BLaER1 (cell line): Measurements from ENCODE around the gene LRRN4.
"Not testable (repeated sequence)": the region's sequence is repeated elsewhere in the genome, so short reads cannot be mapped to it uniquely, and the experiment has no call there.

Source experiments
- H3K27ac ChIP-seq: shearing (Covaris generic); formaldehyde crosslinking; 2 replicates; pipeline ENCODE4 v1.8.1; 2022
- H3K27me3 ChIP-seq: shearing (Covaris generic); formaldehyde crosslinking; 2 replicates; pipeline ENCODE4 v1.8.1; 2022
- H3K36me3 ChIP-seq: shearing (Covaris generic); formaldehyde crosslinking; 2 replicates; pipeline ENCODE4 v1.8.1; 2022
- H3K4me1 ChIP-seq: shearing (Covaris generic); formaldehyde crosslinking; 2 replicates; pipeline ENCODE4 v1.8.1; 2022
- H3K4me2 ChIP-seq: shearing (Covaris generic); formaldehyde crosslinking; 2 replicates; pipeline ENCODE4 v1.8.1; 2022
- H3K4me3 ChIP-seq: shearing (Covaris generic); formaldehyde crosslinking; 2 replicates; pipeline ENCODE4 v1.8.1; 2022
- H3K9ac ChIP-seq: shearing (Covaris generic); formaldehyde crosslinking; 2 replicates; pipeline ENCODE4 v1.8.1; 2022
- H3K9me3 ChIP-seq: shearing (Covaris generic); formaldehyde crosslinking; 2 replicates; pipeline ENCODE4 v1.8.1; 2022
- H4K20me1 ChIP-seq: shearing (Covaris generic); formaldehyde crosslinking; 2 replicates; pipeline ENCODE4 v1.8.1; 2022
- Cebpa-rat ChIP-seq: shearing (Covaris generic); IDR thresholded peaks from 2 replicates; pipeline ENCODE4 v1.8.1; 2022

LRRN4 gene

GRCh38 chr20:6036213-6036612 lies 17.6 kb downstream of the LRRN4 start:
- Histone ChIP-seq H3K36me3 (peaks cover 90% of the 10 kb centered on the region), H4K20me1 (peaks cover 26% of the 10 kb centered on the region), H3K4me3 (no peak overlapping the region), H3K4me2 (no peak overlapping the region), H3K9ac (no peak overlapping the region), H3K27ac (no peak overlapping the region), H3K27me3 (no peaks in the 10 kb centered on the region), H3K4me1 (peaks cover 10% of the 10 kb centered on the region), H3K9me3 (peaks cover 5% of the 10 kb centered on the region; the same call in 1 of the 2 replicates)
- no peak for TF ChIP-seq Cebpa-rat

- H3K9me3 ChIP-seq: no peaks in the 10 kb centered on the region
- no peak overlapping the region for H3K4me3 ChIP-seq
- H3K27ac ChIP-seq: no peak overlapping the region
- H3K9ac ChIP-seq: no peak overlapping the region
- H3K4me1 ChIP-seq: peaks cover 10% of the 10 kb centered on the region
- 0 out of 2 replicates have a peak overlapping the region, but pooled peaks have one; percentile 1 for H3K4me2 ChIP-seq
- peaks cover 83% of the 10 kb centered on the region for H3K36me3 ChIP-seq
- peaks cover 38% of the 10 kb centered on the region for H4K20me1 ChIP-seq
- TF ChIP-seq Cebpa-rat: no peak
- H3K27me3 ChIP-seq: no peaks in the 10 kb centered on the region
These were observed 19.5 kb downstream of the LRRN4 start for GRCh38 chr20:6034134-6034969.

- H3K4me1 ChIP-seq, H3K27me3 ChIP-seq, H3K27ac ChIP-seq, H3K4me2 ChIP-seq, H3K9ac ChIP-seq, H3K4me3 ChIP-seq, H3K9me3 ChIP-seq: not testable (repeated sequence)
- Histone ChIP-seq H4K20me1 (peaks cover 32% of the 10 kb centered on the region), H3K36me3 (peaks cover 76% of the 10 kb centered on the region)
These were observed 21.0 kb downstream of the LRRN4 start for GRCh38 chr20:6032907-6033306.

- no peak overlapping the region for H3K27ac ChIP-seq
- TF ChIP-seq Cebpa-rat: no peak
- H3K4me2 ChIP-seq: no peak overlapping the region
- peaks cover 75% of the 10 kb centered on the region for H3K36me3 ChIP-seq
- H3K4me3 ChIP-seq: no peak overlapping the region
- H3K9me3 ChIP-seq: peaks cover 5% of the 10 kb centered on the region
- H4K20me1 ChIP-seq: peaks cover 38% of the 10 kb centered on the region
- no peak overlapping the region for H3K9ac ChIP-seq
- H3K4me1 ChIP-seq: peaks cover 10% of the 10 kb centered on the region
- H3K27me3 ChIP-seq: no peaks in the 10 kb centered on the region
These were observed 23.3 kb downstream of the LRRN4 start for GRCh38 chr20:6030453-6031080.

GRCh38 chr20:6029538-6029937 lies 24.3 kb downstream of the LRRN4 start:
- H3K36me3 ChIP-seq: peaks cover 78% of the 10 kb centered on the region
- H3K4me3 ChIP-seq: no peak overlapping the region
- peaks cover 16% of the 10 kb centered on the region for H3K9me3 ChIP-seq
- H3K4me2 ChIP-seq: no peak overlapping the region
- H3K4me1 ChIP-seq: peaks cover 7% of the 10 kb centered on the region
- H4K20me1 ChIP-seq: peaks cover 38% of the 10 kb centered on the region
- no peak overlapping the region for H3K9ac ChIP-seq
- TF ChIP-seq Cebpa-rat: no peak
- no peak overlapping the region for H3K27ac ChIP-seq
- no peaks in the 10 kb centered on the region for H3K27me3 ChIP-seq

- TF ChIP-seq Cebpa-rat: no peak
- peaks cover 78% of the 10 kb centered on the region for H3K36me3 ChIP-seq
- peaks cover 38% of the 10 kb centered on the region for H4K20me1 ChIP-seq
- H3K4me1 ChIP-seq: no peaks in the 10 kb centered on the region; the same call in 1 of the 2 replicates
- H3K4me3 ChIP-seq: no peak overlapping the region
- H3K9me3 ChIP-seq: peaks cover 23% of the 10 kb centered on the region
- H3K4me2 ChIP-seq: no peak overlapping the region
- H3K27me3 ChIP-seq: no peaks in the 10 kb centered on the region
- no peak overlapping the region for H3K27ac ChIP-seq
- no peak overlapping the region for H3K9ac ChIP-seq
These were observed 25.0 kb downstream of the LRRN4 start for GRCh38 chr20:6028818-6029217.

- H3K4me3 ChIP-seq: no peak overlapping the region
- no peaks in the 10 kb centered on the region for H3K4me1 ChIP-seq
- no peak overlapping the region for H3K27ac ChIP-seq
- H3K9ac ChIP-seq: no peak overlapping the region
- H4K20me1 ChIP-seq: peaks cover 33% of the 10 kb centered on the region
- no peak for TF ChIP-seq Cebpa-rat
- peaks cover 43% of the 10 kb centered on the region for H3K9me3 ChIP-seq
- no peaks in the 10 kb centered on the region for H3K27me3 ChIP-seq
- H3K4me2 ChIP-seq: no peak overlapping the region
- H3K36me3 ChIP-seq: peaks cover 80% of the 10 kb centered on the region
These were observed 27.8 kb downstream of the LRRN4 start for GRCh38 chr20:6026051-6026450.

GRCh38 chr20:6024768-6025167 lies 29.1 kb downstream of the LRRN4 start:
- Histone ChIP-seq H3K36me3 (peaks cover 78% of the 10 kb centered on the region), H3K27ac (no peak overlapping the region), H3K4me1 (no peaks in the 10 kb centered on the region), H3K9ac (no peak overlapping the region), H4K20me1 (peaks cover 20% of the 10 kb centered on the region), H3K4me3 (no peak overlapping the region; the same call in 1 of the 2 replicates), H3K27me3 (no peaks in the 10 kb centered on the region), H3K4me2 (no peak overlapping the region), H3K9me3 (peaks cover 44% of the 10 kb centered on the region)
- no peak for TF ChIP-seq Cebpa-rat

GRCh38 chr20:6017880-6018279 lies 36.0 kb downstream of the LRRN4 start:
- no peak overlapping the region for H3K27ac ChIP-seq
- no peak overlapping the region for H3K4me3 ChIP-seq
- H3K4me1 ChIP-seq: no peaks in the 10 kb centered on the region
- H3K9ac ChIP-seq: no peak overlapping the region
- TF ChIP-seq Cebpa-rat: no peak
- H4K20me1 ChIP-seq: peaks cover 55% of the 10 kb centered on the region
- H3K27me3 ChIP-seq: no peaks in the 10 kb centered on the region
- peaks cover 12% of the 10 kb centered on the region for H3K9me3 ChIP-seq
- H3K4me2 ChIP-seq: no peak overlapping the region
- H3K36me3 ChIP-seq: peaks cover 79% of the 10 kb centered on the region

- Histone ChIP-seq H4K20me1 (peaks cover 59% of the 10 kb centered on the region), H3K4me3 (no peak overlapping the region), H3K9ac (no peak overlapping the region), H3K9me3 (peaks cover 8% of the 10 kb centered on the region), H3K4me1 (no peaks in the 10 kb centered on the region), H3K36me3 (peaks cover 79% of the 10 kb centered on the region), H3K27ac (no peak overlapping the region), H3K4me2 (no peak overlapping the region), H3K27me3 (no peaks in the 10 kb centered on the region)
- TF ChIP-seq Cebpa-rat: no peak
These were observed 36.4 kb downstream of the LRRN4 start for GRCh38 chr20:6017467-6017866.
